Measurements from ENCODE around the gene PRKACB. TPM values are rescaled to one million over a fixed set of nuclear protein-coding genes. Genes with fewer than 3 reads are reported as not detected.

Gene PRKACB
- total RNA-seq, 2 donors from 2014 or later, result 25.2 to 35.0 TPM

DNA sequence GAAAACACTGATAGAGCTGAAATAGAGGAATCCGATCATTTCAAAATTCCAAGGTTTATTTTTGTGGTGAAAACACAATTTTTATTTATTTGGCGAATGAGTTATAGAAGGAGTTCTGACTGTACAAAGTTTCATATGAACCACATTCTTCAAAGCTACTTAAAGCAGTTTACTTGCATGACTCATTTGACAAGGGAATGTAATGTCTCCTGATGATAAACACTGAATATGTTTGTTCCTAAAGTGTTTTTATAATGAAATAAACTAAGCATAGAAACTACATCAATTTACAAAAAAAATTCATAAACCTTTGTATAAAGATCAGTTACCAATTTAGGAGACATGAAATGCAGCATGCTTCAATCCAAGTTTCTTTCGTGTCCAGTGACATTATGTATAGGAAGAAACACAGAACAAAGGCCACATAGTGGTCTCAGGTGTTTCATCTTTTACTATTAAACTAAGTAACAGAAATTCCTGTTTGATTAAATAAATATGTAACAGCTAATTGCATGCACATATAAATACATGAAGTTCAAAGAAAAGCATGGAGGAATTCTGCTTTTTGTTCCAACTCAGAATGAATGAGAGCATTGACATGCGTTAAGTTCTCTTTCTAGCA is 2.5 kb downstream of the PRKACB start:
- TF ChIP-seq, protein P1, sequence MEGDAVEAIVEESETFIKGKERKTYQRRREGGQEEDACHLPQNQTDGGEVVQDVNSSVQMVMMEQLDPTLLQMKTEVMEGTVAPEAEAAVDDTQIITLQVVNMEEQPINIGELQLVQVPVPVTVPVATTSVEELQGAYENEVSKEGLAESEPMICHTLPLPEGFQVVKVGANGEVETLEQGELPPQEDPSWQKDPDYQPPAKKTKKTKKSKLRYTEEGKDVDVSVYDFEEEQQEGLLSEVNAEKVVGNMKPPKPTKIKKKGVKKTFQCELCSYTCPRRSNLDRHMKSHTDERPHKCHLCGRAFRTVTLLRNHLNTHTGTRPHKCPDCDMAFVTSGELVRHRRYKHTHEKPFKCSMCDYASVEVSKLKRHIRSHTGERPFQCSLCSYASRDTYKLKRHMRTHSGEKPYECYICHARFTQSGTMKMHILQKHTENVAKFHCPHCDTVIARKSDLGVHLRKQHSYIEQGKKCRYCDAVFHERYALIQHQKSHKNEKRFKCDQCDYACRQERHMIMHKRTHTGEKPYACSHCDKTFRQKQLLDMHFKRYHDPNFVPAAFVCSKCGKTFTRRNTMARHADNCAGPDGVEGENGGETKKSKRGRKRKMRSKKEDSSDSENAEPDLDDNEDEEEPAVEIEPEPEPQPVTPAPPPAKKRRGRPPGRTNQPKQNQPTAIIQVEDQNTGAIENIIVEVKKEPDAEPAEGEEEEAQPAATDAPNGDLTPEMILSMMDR (IDR thresholded peaks at IDR 0.05), result no peak
- H3K4me3 ChIP-seq, result no peak overlapping the region
- no peak overlapping the region for H3K27ac ChIP-seq
- DNase-seq (ENCODE audit: low spot score), result no peak
- H3K36me3 ChIP-seq, result no peaks in the 10 kb centered on the region
- H3K27me3 ChIP-seq, result no peaks in the 10 kb centered on the region
- H3K9me3 ChIP-seq, result no peaks in the 10 kb centered on the region
- peaks cover 0 to 6% of the 10 kb centered on the region in 2 donors for H3K4me1 ChIP-seq

DNA sequence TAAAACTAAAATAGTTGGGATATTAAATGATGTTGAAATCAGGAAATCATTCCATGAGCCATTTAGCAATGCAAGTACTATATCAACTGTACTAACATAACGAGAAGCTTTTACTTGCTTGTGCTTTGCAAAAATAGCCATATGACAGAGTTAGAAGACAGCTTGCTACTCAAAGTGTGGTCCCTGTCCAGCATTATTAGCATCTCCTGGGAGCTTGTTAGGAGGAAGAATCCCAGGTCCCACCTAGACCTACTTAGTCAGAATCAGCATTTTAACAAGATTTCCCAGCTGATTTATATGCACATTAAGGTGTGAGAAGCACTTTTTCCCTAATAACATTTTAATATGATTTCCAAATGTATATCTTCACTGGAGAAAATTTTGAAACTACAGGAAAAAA is 4.7 kb downstream of the PRKACB start:
- no peaks in the 10 kb centered on the region for H3K27me3 ChIP-seq
- peaks cover 0 to 6% of the 10 kb centered on the region in 2 donors for H3K4me1 ChIP-seq
- H3K36me3 ChIP-seq, result no peaks in the 10 kb centered on the region
- TF ChIP-seq, protein P1 (IDR thresholded peaks at IDR 0.05), result no peak
- DNase-seq (ENCODE audit: low spot score), result no peak
- no peak overlapping the region for H3K4me3 ChIP-seq
- no peaks in the 10 kb centered on the region for H3K9me3 ChIP-seq
- no peak overlapping the region for H3K27ac ChIP-seq

DNA sequence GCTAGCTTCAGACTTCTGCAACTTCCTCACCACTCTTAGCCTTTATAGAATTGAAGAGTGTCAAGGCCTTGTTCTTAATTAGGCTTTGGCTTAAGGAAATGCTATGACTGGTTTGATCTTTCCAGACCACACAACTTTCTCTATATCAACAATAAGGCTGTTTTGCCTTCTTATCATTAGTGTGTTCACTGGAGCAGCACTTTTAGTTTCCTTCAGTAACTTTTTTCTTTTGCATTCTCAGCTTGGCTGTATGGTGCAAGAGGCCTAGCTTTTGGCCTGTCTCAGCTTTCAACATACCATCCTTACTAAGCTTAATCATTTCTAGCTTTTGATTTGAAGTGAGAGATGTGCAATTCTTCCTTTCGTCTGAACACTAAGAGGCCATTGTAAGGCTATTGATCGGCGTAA is 8.6 kb downstream of the PRKACB start:
- H3K27me3 ChIP-seq, result no peaks in the 10 kb centered on the region
- no peaks in the 10 kb centered on the region for H3K9me3 ChIP-seq
- no peaks in the 10 kb centered on the region for H3K4me1 ChIP-seq
- no peak overlapping the region for H3K4me3 ChIP-seq
- H3K27ac ChIP-seq, result no peak overlapping the region
- TF ChIP-seq, protein P1 (IDR thresholded peaks at IDR 0.05), result no peak
- no peaks in the 10 kb centered on the region for H3K36me3 ChIP-seq
- DNase-seq (ENCODE audit: low spot score), result no peak

DNA sequence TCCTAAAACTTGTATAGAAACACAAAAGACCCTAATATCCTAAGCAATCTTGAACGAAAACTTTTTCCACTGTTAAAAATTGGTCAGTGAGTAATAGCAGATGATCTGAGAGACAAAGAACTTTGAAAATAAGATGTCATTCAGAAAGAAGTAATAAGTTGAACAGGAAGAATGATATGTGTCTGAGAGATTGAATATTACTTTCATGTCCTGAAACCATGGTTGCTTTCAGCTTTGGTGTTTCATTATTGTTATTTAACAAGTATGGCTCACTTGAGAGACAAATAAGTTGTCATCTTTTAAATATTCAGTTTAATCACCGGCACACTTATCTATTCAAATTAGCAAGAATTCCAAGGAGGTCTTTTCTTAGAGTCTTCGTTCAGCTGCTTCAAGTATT is 11.4 kb downstream of the PRKACB start:
- H3K36me3 ChIP-seq, result no peaks in the 10 kb centered on the region
- no peaks in the 10 kb centered on the region for H3K4me1 ChIP-seq
- no peaks in the 10 kb centered on the region for H3K9me3 ChIP-seq
- TF ChIP-seq, protein P1 (IDR thresholded peaks at IDR 0.05), result no peak
- no peak overlapping the region for H3K4me3 ChIP-seq
- no peak overlapping the region for H3K27ac ChIP-seq
- H3K27me3 ChIP-seq, result no peaks in the 10 kb centered on the region
- DNase-seq (ENCODE audit: low spot score), result no peak

DNA sequence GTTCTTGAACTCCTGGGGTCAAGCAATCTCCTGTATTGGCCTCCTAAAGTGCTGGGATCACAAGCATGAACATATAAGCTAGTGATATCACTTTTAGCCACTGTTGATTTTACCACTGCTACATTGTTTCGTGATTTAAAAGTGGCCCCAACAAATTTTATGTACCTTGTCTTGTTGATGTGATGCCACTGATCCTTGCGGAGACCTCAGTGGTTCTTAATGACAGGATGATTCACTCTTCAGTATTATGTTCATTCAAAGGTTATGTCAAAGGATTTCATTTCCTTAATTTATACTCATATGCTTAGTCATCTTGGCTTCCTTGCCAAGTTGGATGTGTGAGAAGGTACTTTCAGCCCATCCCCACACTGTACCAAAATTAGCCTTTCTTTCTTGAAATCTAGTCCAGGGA is 12.1 kb downstream of the PRKACB start:
- H3K4me1 ChIP-seq, result no peaks in the 10 kb centered on the region
- no peak overlapping the region for H3K27ac ChIP-seq
- TF ChIP-seq, protein P1 (IDR thresholded peaks at IDR 0.05), result no peak
- no peaks in the 10 kb centered on the region for H3K9me3 ChIP-seq
- no peaks in the 10 kb centered on the region for H3K36me3 ChIP-seq
- DNase-seq (ENCODE audit: low spot score), result no peak
- H3K4me3 ChIP-seq, result no peak overlapping the region
- H3K27me3 ChIP-seq, result no peaks in the 10 kb centered on the region
